GM12878 (cell line): Measurements from ENCODE around the gene HPD. TPM values are rescaled to one million over a fixed set of nuclear protein-coding genes. Genes with fewer than 3 reads are reported as not detected.

Source experiments
- ATF2 ChIP-seq: IDR thresholded peaks from 2 replicates; pipeline ENCODE4 v1.6.1; 2012; ENCODE audit warnings: low read length, inconsistent platforms
- ATF7 ChIP-seq: fragments of 450-650 bp; IDR thresholded peaks from 2 replicates; pipeline ENCODE4 v1.6.1; 2016; ENCODE audit warnings: low read depth, mild to moderate bottlenecking
- CBX3 ChIP-seq: fragments of 200-600 bp; sonication (generic); IDR thresholded peaks from 2 replicates; pipeline ENCODE4 v1.6.1; 2016; ENCODE audit warnings: low read depth, borderline replicate concordance
- CBX5 ChIP-seq: sonication (generic); IDR thresholded peaks from 2 replicates; pipeline ENCODE4 v1.6.1; 2016; ENCODE audit warnings: low read depth, moderate library complexity, mild to moderate bottlenecking, inconsistent platforms
- CEBPB ChIP-seq, 2 experiments: fragments of 150-350 bp in 1 of 2; IDR thresholded peaks; 2 replicates each; pipeline ENCODE4 v1.6.1; 2012 to 2014; ENCODE audit warnings: low read depth in 2 of 2, low read length in 2 of 2, borderline replicate concordance in 1 of 2, inconsistent platforms in 1 of 2
- E4F1 ChIP-seq: fragments of 450-650 bp; IDR thresholded peaks from 2 replicates; pipeline ENCODE4 v1.6.1; 2018; ENCODE audit warnings: borderline replicate concordance, mild to moderate bottlenecking; ENCODE audit not compliant: partially characterized antibody
- FOXK2 ChIP-seq: fragments of 450-650 bp; IDR thresholded peaks from 2 replicates; pipeline ENCODE4 v1.6.1; 2017; ENCODE audit warnings: mild to moderate bottlenecking, moderate library complexity
- GABPA ChIP-seq: IDR thresholded peaks from 2 replicates; pipeline ENCODE4 v1.6.1; 2014; ENCODE audit warnings: antibody characterized with exemption, low read depth, mild to moderate bottlenecking, inconsistent platforms
- MEF2B ChIP-seq: fragments of 450-650 bp; IDR thresholded peaks from 2 replicates; pipeline ENCODE4 v1.6.1; 2018; ENCODE audit warnings: mild to moderate bottlenecking, moderate library complexity; ENCODE audit not compliant: partially characterized antibody, poor library complexity, severe bottlenecking
- MLLT1 ChIP-seq: fragments of 450-650 bp; IDR thresholded peaks from 2 replicates; pipeline ENCODE4 v1.6.1; 2016; ENCODE audit warnings: mild to moderate bottlenecking
- NFYA ChIP-seq: IDR thresholded peaks from 2 replicates; pipeline ENCODE4 v1.6.1; 2011; ENCODE audit warnings: low read depth, mild to moderate bottlenecking, low read length, improper control_type of control experiment, borderline replicate concordance
- NFYB ChIP-seq: IDR thresholded peaks from 2 replicates; pipeline ENCODE4 v1.6.1; 2011; ENCODE audit warnings: low read depth, mild to moderate bottlenecking, low read length, improper control_type of control experiment, moderate library complexity; ENCODE audit not compliant: insufficient read depth
- POLR2A ChIP-seq: IDR thresholded peaks from 2 replicates; pipeline ENCODE4 v1.6.1; 2011; ENCODE audit warnings: low read depth, mild to moderate bottlenecking, low read length
- TCF7 ChIP-seq: IDR thresholded peaks from 2 replicates; pipeline ENCODE4 v1.6.1; 2014; ENCODE audit warnings: antibody characterized with exemption, borderline replicate concordance
- ZBTB4 ChIP-seq: fragments of 450-650 bp; formaldehyde crosslinking; IDR thresholded peaks from 2 replicates; pipeline ENCODE4 v1.4.0; 2022; ENCODE audit warnings: mild to moderate bottlenecking, moderate library complexity
- polyA plus RNA-seq, 11 experiments: library from polyadenylated mRNA; depleted of rRNA in 4 of 11; unstranded in 6 of 11; stranded (reverse) in 5 of 11; fragments of >200 nt; fragmentation: Nextera tagmentation in 4 of 11; fragmentation: Illumina TruSeq in 1 of 11; extraction: Ambion mirVana in 4 of 11; extraction: Trizol in 1 of 11; gene quantifications; 1 replicate in 1 of 11; 2 replicates in 10 of 11; pipeline versions ENCODE4 v1.2.1 to v1.2.3, GENCODE V29; 2011 to 2016; ENCODE audit warnings: inconsistent platforms in 2 of 11, missing spikeins in 2 of 11, low read depth in 1 of 11
- total RNA-seq, 4 experiments: library from RNA; depleted of rRNA in 3 of 4; stranded (reverse); fragments of >200 nt in 3 of 4; fragmentation: Illumina TruSeq in 1 of 4; extraction: Trizol in 1 of 4; gene quantifications; 2 replicates each; pipeline versions ENCODE4 v1.2.1 to v1.2.3, GENCODE V29; 2013 to 2021
- TF ChIP-seq, protein P1 (sequence below): fragments of 450-650 bp; IDR thresholded peaks from 2 replicates; pipeline ENCODE4 v1.6.1; 2017; ENCODE audit warnings: antibody characterized with exemption, mild to moderate bottlenecking, moderate library complexity

Gene HPD
- total and polyA plus RNA-seq, 10 of the 15 experiments (the other 5 are each of a cell fraction or from before 2014, with no cell fraction given) = 0.04 to 0.69 (median 0.28) TPM; not detected in 7

DNA sequence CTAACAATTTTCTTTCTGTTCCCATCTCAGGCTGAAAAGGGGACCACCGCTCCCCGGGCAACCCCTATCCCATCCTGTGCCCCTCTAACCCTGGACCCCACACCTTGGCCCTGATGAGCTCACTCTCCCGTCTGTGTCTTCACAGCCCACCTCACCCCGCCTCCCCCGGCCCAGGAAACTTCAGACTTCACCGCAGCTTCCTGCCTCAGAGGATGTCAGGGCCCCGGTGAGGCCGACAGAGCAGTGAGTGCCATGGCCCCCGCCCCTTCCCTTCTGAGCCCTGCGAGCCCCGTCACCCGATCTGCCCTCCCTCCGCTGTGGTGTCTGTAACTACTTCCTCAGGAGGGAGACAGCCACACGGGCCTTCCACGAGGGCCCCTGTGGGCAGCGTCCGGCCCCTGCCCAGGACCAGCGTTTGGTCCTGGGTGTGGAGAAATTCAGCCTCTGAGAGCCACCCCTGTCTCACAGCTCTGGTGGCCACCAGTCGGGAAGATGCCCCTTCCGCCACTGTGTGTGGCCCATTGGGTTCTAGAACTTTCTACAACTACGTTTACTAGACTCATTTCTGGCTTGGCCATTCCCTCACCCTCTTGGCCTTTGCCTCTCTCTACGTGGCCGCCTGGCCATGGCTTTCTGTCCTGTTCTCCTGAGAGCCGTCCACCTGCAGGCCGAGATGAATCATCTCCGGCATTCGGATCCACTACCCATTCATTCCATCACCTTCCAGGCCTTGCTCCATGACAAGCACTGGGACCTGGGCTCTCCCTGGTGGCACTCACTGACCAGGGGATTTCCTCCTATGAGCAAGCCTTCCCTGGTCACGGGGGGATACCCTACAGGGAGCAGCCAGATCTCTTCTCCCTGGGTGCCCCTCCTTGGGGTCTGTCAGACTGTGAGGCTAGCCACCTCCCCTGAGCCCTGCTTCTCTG lies 68.6 kb downstream of the HPD start (continued):
- TF ChIP-seq E4F1 (no peak), TCF7 (no peak), FOXK2 (no peak), GABPA (no peak), CEBPB (IDR thresholded peaks at IDR 0.05; ENCODE audit: borderline replicate concordance in 1 of 2, low read depth in 2 of 2, low read length in 2 of 2) (no peak), ATF7 (peak; percentile 77), ATF2 (no peak), ZBTB4 (CRISPR knock-in tag) (no peak), NFYB (no peak), POLR2A (peak; percentile 84), MLLT1 (peak; percentile 73), MEF2B (peak; percentile 31), CBX3 (no peak), CBX5 (no peak), NFYA (no peak)
- TF ChIP-seq, protein P1, sequence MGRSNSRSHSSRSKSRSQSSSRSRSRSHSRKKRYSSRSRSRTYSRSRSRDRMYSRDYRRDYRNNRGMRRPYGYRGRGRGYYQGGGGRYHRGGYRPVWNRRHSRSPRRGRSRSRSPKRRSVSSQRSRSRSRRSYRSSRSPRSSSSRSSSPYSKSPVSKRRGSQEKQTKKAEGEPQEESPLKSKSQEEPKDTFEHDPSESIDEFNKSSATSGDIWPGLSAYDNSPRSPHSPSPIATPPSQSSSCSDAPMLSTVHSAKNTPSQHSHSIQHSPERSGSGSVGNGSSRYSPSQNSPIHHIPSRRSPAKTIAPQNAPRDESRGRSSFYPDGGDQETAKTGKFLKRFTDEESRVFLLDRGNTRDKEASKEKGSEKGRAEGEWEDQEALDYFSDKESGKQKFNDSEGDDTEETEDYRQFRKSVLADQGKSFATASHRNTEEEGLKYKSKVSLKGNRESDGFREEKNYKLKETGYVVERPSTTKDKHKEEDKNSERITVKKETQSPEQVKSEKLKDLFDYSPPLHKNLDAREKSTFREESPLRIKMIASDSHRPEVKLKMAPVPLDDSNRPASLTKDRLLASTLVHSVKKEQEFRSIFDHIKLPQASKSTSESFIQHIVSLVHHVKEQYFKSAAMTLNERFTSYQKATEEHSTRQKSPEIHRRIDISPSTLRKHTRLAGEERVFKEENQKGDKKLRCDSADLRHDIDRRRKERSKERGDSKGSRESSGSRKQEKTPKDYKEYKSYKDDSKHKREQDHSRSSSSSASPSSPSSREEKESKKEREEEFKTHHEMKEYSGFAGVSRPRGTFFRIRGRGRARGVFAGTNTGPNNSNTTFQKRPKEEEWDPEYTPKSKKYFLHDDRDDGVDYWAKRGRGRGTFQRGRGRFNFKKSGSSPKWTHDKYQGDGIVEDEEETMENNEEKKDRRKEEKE = no peak
